ENCODE results near the gene TMEM62. TPM values are rescaled to one million over a fixed set of nuclear protein-coding genes. Genes with fewer than 3 reads are reported as not detected.

The TMEM62 gene
- 4.5 to 5.5 TPM (median 4.6 TPM) in 3 replicates for polyA plus RNA-seq
- polyA plus RNA-seq (2011; ENCODE audit: low read depth), result 6.7 TPM
- 3.0 and 5.0 TPM in 2 replicates for polyA plus RNA-seq (2011; cell fraction: cytosol; rRNA removed)
- 8.3 and 10.2 TPM in 2 replicates for polyA plus RNA-seq (2011; cell fraction: nucleus; rRNA removed)
- 3.7 and 8.4 TPM in 2 replicates for polyA plus RNA-seq (2012; ENCODE audit: low replicate concordance)
- polyA minus RNA-seq, result 2.6 to 6.1 TPM (median 2.7 TPM) in 3 replicates
- polyA minus RNA-seq (2011; cell fraction: cytosol; rRNA and poly(A)+ RNA removed), result 3.8 TPM
- 2.6 and 8.6 TPM in 2 replicates for polyA minus RNA-seq (2011; cell fraction: nucleus; rRNA and poly(A)+ RNA removed)

GRCh38 chr15:43133430-43134156 lies at the start of gene TMEM62:
TMEM62 (plus strand) TSS chr15:43133586; CDS start chr15:43133803, 217 bp downstream.
- peak within 1 kb of the TSS; percentile 53 for H3K27ac ChIP-seq (ENCODE audit: control insufficient read depth, insufficient read depth, low read length)
- peak within 1 kb of the TSS; percentile 94 for H3K4me2 ChIP-seq (ENCODE audit: control insufficient read depth, extremely low read depth, insufficient read depth, low read depth, low read length)
- no peaks in the 10 kb centered on the region for H3K79me2 ChIP-seq (ENCODE audit: control insufficient read depth, insufficient read depth, low read length)
- dilution Hi-C loops (cut with MboI; ENCODE audit: extremely low pct_ligation_motif_present, low sequenced_read_pairs), result no loop called here
- H3K9me1 ChIP-seq (ENCODE audit: control insufficient read depth, extremely low read depth, insufficient read depth, low read length), result no peaks in the 10 kb centered on the region
- FAIRE-seq (no peak), DNase-seq (ENCODE audit: low read depth, low spot score) (no peak)
- TF ChIP-seq CTCF (optimal IDR thresholded peaks at IDR 0.05 in 1 of 3, IDR thresholded peaks at IDR 0.05 in 1 of 3, conservative IDR thresholded peaks at IDR 0.05 in 1 of 3; ENCODE audit: extremely low read depth in 1 of 3, insufficient read depth in 2 of 3, low read length in 3 of 3), result no peak
- TF ChIP-seq EZH2 (IDR thresholded peaks at IDR 0.05; ENCODE audit: low read length), result no peak
- H3K4me1 ChIP-seq (ENCODE audit: control insufficient read depth, extremely low read depth, insufficient read depth, low read length), result peaks cover 12% of the 10 kb centered on the region
- H3K9ac ChIP-seq (ENCODE audit: control insufficient read depth, extremely low read depth, insufficient read depth, low read length), result peak within 1 kb of the TSS; percentile 77
- H4K20me1 ChIP-seq (ENCODE audit: control insufficient read depth, extremely low read depth, insufficient read depth, low read length), result no peaks in the 10 kb centered on the region
- H3K27me3 ChIP-seq (ENCODE audit: control insufficient read depth, extremely low read depth, insufficient read depth, low read length), result no peaks in the 10 kb centered on the region
- H3K4me3 ChIP-seq (ENCODE audit: control insufficient read depth in 2 of 3, extremely low read depth in 1 of 3, insufficient read depth in 2 of 3, low read depth in 1 of 3, low read length in 3 of 3), result peak within 1 kb of the TSS; percentile 66 to 79 (median 69)
- no peaks in the 10 kb centered on the region for H3K9me3 ChIP-seq (ENCODE audit: control insufficient read depth, low read depth, low read length)
- H2AFZ ChIP-seq (ENCODE audit: control insufficient read depth, low read length), result peak within 1 kb of the TSS; percentile 98
- H3K36me3 ChIP-seq (ENCODE audit: control insufficient read depth in 2 of 2, extremely low read depth in 1 of 2, insufficient read depth in 2 of 2, low read length in 2 of 2), result peaks cover 4 to 8% of the 10 kb centered on the region in 2 experiments

- Histone ChIP-seq H4K20me1 (ENCODE audit: control insufficient read depth, extremely low read depth, insufficient read depth, low read length) (no peaks in the 10 kb centered on the region), H3K4me3 (ENCODE audit: control insufficient read depth in 2 of 3, extremely low read depth in 1 of 3, insufficient read depth in 2 of 3, low read depth in 1 of 3, low read length in 3 of 3) (no peak overlapping the region), H3K9me1 (ENCODE audit: control insufficient read depth, extremely low read depth, insufficient read depth, low read length) (no peaks in the 10 kb centered on the region), H3K4me2 (ENCODE audit: control insufficient read depth, extremely low read depth, insufficient read depth, low read depth, low read length) (no peak overlapping the region), H3K4me1 (ENCODE audit: control insufficient read depth, extremely low read depth, insufficient read depth, low read length) (peaks cover 3% of the 10 kb centered on the region), H3K27me3 (ENCODE audit: control insufficient read depth, extremely low read depth, insufficient read depth, low read length) (no peaks in the 10 kb centered on the region), H3K9me3 (ENCODE audit: control insufficient read depth, low read depth, low read length) (no peaks in the 10 kb centered on the region), H3K79me2 (ENCODE audit: control insufficient read depth, insufficient read depth, low read length) (peaks cover 36% of the 10 kb centered on the region), H3K9ac (ENCODE audit: control insufficient read depth, extremely low read depth, insufficient read depth, low read length) (no peak overlapping the region), H2AFZ (ENCODE audit: control insufficient read depth, low read length) (no peak overlapping the region), H3K36me3 (ENCODE audit: control insufficient read depth in 2 of 2, extremely low read depth in 1 of 2, insufficient read depth in 2 of 2, low read length in 2 of 2) (peaks cover 6 to 11% of the 10 kb centered on the region in 2 experiments), H3K27ac (ENCODE audit: control insufficient read depth, insufficient read depth, low read length) (no peak overlapping the region)
- FAIRE-seq, result no peak
- dilution Hi-C loops (cut with MboI; ENCODE audit: extremely low pct_ligation_motif_present, low sequenced_read_pairs), result no loop called here
- DNase-seq (ENCODE audit: low read depth, low spot score), result no peak
- TF ChIP-seq CTCF (optimal IDR thresholded peaks at IDR 0.05 in 1 of 3, IDR thresholded peaks at IDR 0.05 in 1 of 3, conservative IDR thresholded peaks at IDR 0.05 in 1 of 3; ENCODE audit: extremely low read depth in 1 of 3, insufficient read depth in 2 of 3, low read length in 3 of 3), result no peak
- TF ChIP-seq EZH2 (IDR thresholded peaks at IDR 0.05; ENCODE audit: low read length), result no peak
These were observed 47.5 kb upstream of the TMEM62 start for GRCh38 chr15:43085921-43086320.
